Gastrocnemius medialis (tissue), 4 donors: Measurements from ENCODE around the gene MYT1.

Experiments
- CTCF ChIP-seq, 5 experiments: fragments of 450-650 bp in 3 of 5; fragments of 200-600 bp in 2 of 5; sonication (generic) in 2 of 5; IDR thresholded peaks in 4 of 5; conservative IDR thresholded peaks in 1 of 5; 1 replicate in 4 of 5; 2 replicates in 1 of 5; pipeline ENCODE4 v1.5.1; 2016 to 2019; ENCODE audit warnings: antibody characterized with exemption in 5 of 5, mild to moderate bottlenecking in 3 of 5, moderate library complexity in 3 of 5
- POLR2A ChIP-seq, 2 donors: fragments of 450-650 bp; IDR thresholded peaks; one replicate each; pipeline ENCODE4 v1.6.1; 2017; ENCODE audit warnings: antibody characterized with exemption in 2 of 2, mild to moderate bottlenecking in 2 of 2, moderate library complexity in 2 of 2

- TF ChIP-seq POLR2A (IDR thresholded peaks at IDR 0.05): no peak
- TF ChIP-seq CTCF (IDR thresholded peaks at IDR 0.05 in 4 of 5, conservative IDR thresholded peaks at IDR 0.05 in 1 of 5): no peak
Measured at GRCh38 chr20:64261138-64261537, 96.9 kb downstream of the MYT1 start.
